Natural killer cell (primary cell): Measurements from ENCODE around the gene WNT16. TPM values are rescaled to one million over a fixed set of nuclear protein-coding genes. Genes with fewer than 3 reads are reported as not detected.
A peak's percentile ranks its signal among the peaks of the same experiment; 100 is the strongest.

Source experiments
- ATAC-seq, 3 donors: fragments of 150-1000 bp in 2 of 3; fragments of 200-7000 bp in 1 of 3; cut with Tn5 transposase; 1 replicate in 1 of 3; 2 replicates in 2 of 3; pipeline ENCODE4 v1.10.0; 2021; ENCODE audit warnings: mild to moderate bottlenecking in 2 of 3, moderate library complexity in 2 of 3
- DNase-seq, 2 donors: peaks; one replicate each; pipeline versions ENCODE4 v3.0.0 to v3.0.0-alpha.2; 2013 to 2021; ENCODE audit warnings: mixed read lengths in 1 of 2
- H3K27ac ChIP-seq: one replicate; pipeline ENCODE4 v1.5.1; 2013; ENCODE audit warnings: mild to moderate bottlenecking, low read length
- H3K27me3 ChIP-seq: one replicate; pipeline ENCODE4 v1.6.1; 2013; ENCODE audit warnings: low read length; ENCODE audit not compliant: control insufficient read depth, insufficient read depth
- H3K36me3 ChIP-seq: one replicate; pipeline ENCODE4 v1.6.1; 2013; ENCODE audit warnings: low read length; ENCODE audit not compliant: control insufficient read depth, insufficient read depth
- H3K4me1 ChIP-seq: one replicate; pipeline ENCODE4 v1.6.1; 2013; ENCODE audit warnings: low read length; ENCODE audit not compliant: control insufficient read depth, insufficient read depth
- H3K4me3 ChIP-seq: one replicate; pipeline ENCODE4 v1.5.1; 2013; ENCODE audit warnings: low read length
- H3K9me3 ChIP-seq: one replicate; pipeline ENCODE4 v1.6.1; 2013; ENCODE audit warnings: low read length; ENCODE audit not compliant: control insufficient read depth, insufficient read depth
- H3K27ac Mint-ChIP-seq, 2 donors: one replicate each; pipeline ENCODE4 v1.8.0; 2022; ENCODE audit warnings: mild to moderate bottlenecking in 2 of 2, mixed read lengths in 2 of 2, moderate library complexity in 1 of 2
- H3K27me3 Mint-ChIP-seq, 2 donors: one replicate each; pipeline ENCODE4 v1.8.0; 2022; ENCODE audit warnings: low read depth in 2 of 2, mixed read lengths in 2 of 2
- H3K36me3 Mint-ChIP-seq: one replicate; pipeline ENCODE4 v1.8.0; 2022; ENCODE audit warnings: mixed read lengths
- H3K4me1 Mint-ChIP-seq, 2 donors: one replicate each; pipeline ENCODE4 v1.8.0; 2022; ENCODE audit warnings: mixed read lengths in 2 of 2
- H3K4me3 Mint-ChIP-seq: one replicate; pipeline ENCODE4 v1.8.0; 2022; ENCODE audit warnings: mild to moderate bottlenecking, moderate library complexity, mixed read lengths
- H3K9me3 Mint-ChIP-seq, 2 donors: one replicate each; pipeline ENCODE4 v1.8.0; 2022; ENCODE audit warnings: mixed read lengths in 2 of 2
- WGBS: methylation state at CpG from one replicate; pipeline ENCODE4 v1.1.7; 2013; ENCODE audit warnings: missing lambda C conversion rate; ENCODE audit not compliant: insufficient coverage; 5-methylcytosine and 5-hydroxymethylcytosine counted together
- intact Hi-C: fragments of 100-400 bp; cut with micrococcal nuclease; formaldehyde crosslinking; loops from one replicate; pipeline ENCODE4 v1.14.2; 2022
- total RNA-seq, 4 donors: library from RNA; stranded (reverse); fragments of 120-200 nt in 1 of 4; gene quantifications; one replicate each; pipeline versions ENCODE4 v1.2.3 to v1.2.4, GENCODE V29; 2013 to 2022
- TF ChIP-seq, protein P1 (sequence below): fragments of 200-600 bp; IDR thresholded peaks from one replicate; pipeline ENCODE4 v1.8.0; 2022; ENCODE audit warnings: antibody characterized with exemption

Gene WNT16
- total RNA-seq, 3 donors from 2014 or later (not counting 1 experiment from before 2014, with no cell fraction given): not detected

DNA sequence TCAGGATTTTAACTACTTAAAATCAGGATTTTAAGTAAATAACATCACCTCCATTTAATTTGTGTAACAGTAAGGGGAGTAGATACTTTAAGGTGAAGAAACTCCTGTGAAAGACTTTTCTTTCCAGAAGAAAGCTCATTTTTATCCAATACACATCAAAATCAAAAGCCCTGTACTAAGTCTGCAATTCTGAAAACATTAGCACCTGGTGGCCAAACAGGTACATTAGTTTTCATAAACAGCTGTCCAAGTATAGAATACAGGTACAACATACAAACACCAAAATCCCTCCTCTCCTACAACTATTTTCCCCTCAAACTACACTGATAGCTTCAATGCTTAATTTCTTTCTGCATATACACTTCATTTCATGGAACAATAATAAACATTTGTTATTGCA, 44.4 kb downstream of the WNT16 start:
- Histone ChIP-seq H3K4me3 (peak overlapping the region; percentile 7), H3K9me3 (peaks cover 4% of the 10 kb centered on the region), H3K27ac (peak overlapping the region; percentile 74), H3K4me1 (peaks cover 21% of the 10 kb centered on the region), H3K27me3 (no peaks in the 10 kb centered on the region), H3K36me3 (peaks cover 31% of the 10 kb centered on the region)
- H3K4me3 Mint-ChIP-seq: peak overlapping the region; percentile 84
- H3K27ac Mint-ChIP-seq: peak overlapping the region; percentile 81 to 88
- ATAC-seq (no peak), DNase-seq (no peak)
- TF ChIP-seq, protein P1, sequence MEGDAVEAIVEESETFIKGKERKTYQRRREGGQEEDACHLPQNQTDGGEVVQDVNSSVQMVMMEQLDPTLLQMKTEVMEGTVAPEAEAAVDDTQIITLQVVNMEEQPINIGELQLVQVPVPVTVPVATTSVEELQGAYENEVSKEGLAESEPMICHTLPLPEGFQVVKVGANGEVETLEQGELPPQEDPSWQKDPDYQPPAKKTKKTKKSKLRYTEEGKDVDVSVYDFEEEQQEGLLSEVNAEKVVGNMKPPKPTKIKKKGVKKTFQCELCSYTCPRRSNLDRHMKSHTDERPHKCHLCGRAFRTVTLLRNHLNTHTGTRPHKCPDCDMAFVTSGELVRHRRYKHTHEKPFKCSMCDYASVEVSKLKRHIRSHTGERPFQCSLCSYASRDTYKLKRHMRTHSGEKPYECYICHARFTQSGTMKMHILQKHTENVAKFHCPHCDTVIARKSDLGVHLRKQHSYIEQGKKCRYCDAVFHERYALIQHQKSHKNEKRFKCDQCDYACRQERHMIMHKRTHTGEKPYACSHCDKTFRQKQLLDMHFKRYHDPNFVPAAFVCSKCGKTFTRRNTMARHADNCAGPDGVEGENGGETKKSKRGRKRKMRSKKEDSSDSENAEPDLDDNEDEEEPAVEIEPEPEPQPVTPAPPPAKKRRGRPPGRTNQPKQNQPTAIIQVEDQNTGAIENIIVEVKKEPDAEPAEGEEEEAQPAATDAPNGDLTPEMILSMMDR: no peak
- intact Hi-C loops: loop anchor here (5.0 kb wide), 1 partner anchor 159 kb away; no protein-coding TSS in a partner anchor
- no peaks in the 10 kb centered on the region for H3K27me3 Mint-ChIP-seq
- peaks cover 34 to 55% of the 10 kb centered on the region in 2 donors for H3K4me1 Mint-ChIP-seq
- H3K9me3 Mint-ChIP-seq: peaks cover 0 to 3% of the 10 kb centered on the region in 2 donors
- peaks cover 8% of the 10 kb centered on the region for H3K36me3 Mint-ChIP-seq

DNA sequence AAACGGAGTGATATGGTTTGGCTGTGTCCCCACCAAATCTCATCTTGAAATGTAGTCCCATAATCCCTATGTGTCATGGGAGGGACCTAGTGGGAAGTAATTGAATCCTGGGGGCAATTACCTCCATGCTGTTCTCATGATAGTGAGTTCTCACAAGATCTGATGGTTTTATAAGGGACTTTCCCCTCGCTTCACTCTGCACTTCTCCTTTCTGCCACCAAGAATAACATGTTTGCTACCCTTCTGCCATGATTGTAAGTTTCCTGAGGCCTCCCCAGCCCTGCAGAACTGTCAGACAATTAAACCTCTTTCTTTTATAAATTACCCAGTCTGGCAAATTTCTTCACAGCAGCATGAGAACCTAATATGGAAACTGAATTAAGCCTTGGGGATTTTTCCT, 48.2 kb downstream of the WNT16 start:
- no peak for DNase-seq
- TF ChIP-seq, protein P1: no peak
- Mint-ChIP-seq H3K4me1 (peaks cover 41 to 43% of the 10 kb centered on the region in 2 donors), H3K36me3 (peaks cover 8% of the 10 kb centered on the region), H3K27me3 (no peaks in the 10 kb centered on the region), H3K9me3 (peaks cover 0 to 3% of the 10 kb centered on the region in 2 donors), H3K4me3 (no peak overlapping the region), H3K27ac (no peak overlapping the region)
- 94% methylated on average over 2 of the region's 2 CpGs for WGBS
- Histone ChIP-seq H3K4me1 (peaks cover 9% of the 10 kb centered on the region), H3K27ac (peak overlapping the region; percentile 20), H3K4me3 (no peak overlapping the region), H3K9me3 (peaks cover 4% of the 10 kb centered on the region), H3K36me3 (peaks cover 22% of the 10 kb centered on the region), H3K27me3 (no peaks in the 10 kb centered on the region)
- intact Hi-C loops: no loop called here
- no peak for ATAC-seq

DNA sequence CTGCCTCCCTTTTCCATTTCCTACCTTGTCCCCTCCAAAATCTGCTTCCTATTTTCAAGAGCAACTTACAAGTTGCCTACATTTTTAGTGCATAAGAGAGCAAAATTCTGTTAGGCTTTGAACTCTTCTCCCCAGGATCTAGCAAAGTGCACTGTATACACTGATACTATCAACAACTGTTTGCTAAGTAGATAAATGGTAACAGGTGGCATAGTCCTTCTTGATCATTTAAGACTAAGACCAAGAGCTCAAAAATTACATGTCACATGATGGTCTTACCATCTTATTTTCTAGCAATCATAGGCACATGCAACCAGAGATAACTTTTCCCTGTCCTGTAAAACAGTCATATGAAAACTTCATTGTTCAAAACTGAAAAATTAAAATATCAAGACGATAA, 51.1 kb downstream of the WNT16 start:
- 73% methylated on average over 1 of the region's 1 CpG for WGBS
- H3K27ac Mint-ChIP-seq: peak overlapping the region; percentile 20
- Histone ChIP-seq H3K9me3 (no peaks in the 10 kb centered on the region), H3K4me3 (no peak overlapping the region), H3K27ac (no peak overlapping the region), H3K4me1 (no peaks in the 10 kb centered on the region), H3K36me3 (peaks cover 20% of the 10 kb centered on the region), H3K27me3 (no peaks in the 10 kb centered on the region)
- TF ChIP-seq, protein P1: no peak
- H3K9me3 Mint-ChIP-seq: no peaks in the 10 kb centered on the region
- intact Hi-C loops: loop anchor here (10.0 kb wide), 1 partner anchor 55 kb away; no protein-coding TSS in a partner anchor
- H3K36me3 Mint-ChIP-seq: peaks cover 8% of the 10 kb centered on the region
- DNase-seq: no peak
- H3K4me1 Mint-ChIP-seq: peaks cover 43 to 46% of the 10 kb centered on the region in 2 donors
- ATAC-seq: no peak
- H3K4me3 Mint-ChIP-seq: no peak overlapping the region
- no peaks in the 10 kb centered on the region for H3K27me3 Mint-ChIP-seq

DNA sequence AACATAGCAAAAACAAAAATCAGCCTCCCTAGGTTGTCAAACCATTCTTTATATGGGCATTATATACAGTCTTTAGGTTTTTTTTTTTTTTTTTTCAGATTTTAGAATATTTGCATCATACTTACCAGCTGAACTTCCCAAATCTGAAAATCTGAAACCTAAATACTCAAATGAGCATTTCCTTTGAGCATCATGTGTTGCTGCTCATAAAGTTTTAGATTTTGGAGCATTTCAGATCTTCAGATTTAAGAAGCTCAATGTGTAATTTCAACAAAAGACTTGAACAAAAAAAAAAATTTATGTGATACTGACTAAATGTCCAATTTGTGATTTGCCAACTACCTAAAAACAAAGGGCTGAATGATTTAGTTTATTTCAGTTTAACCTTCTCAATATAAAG, 53.7 kb downstream of the WNT16 start:
- DNase-seq (no peak), ATAC-seq (no peak)
- Histone ChIP-seq H3K27me3 (no peaks in the 10 kb centered on the region), H3K4me3 (no peak overlapping the region), H3K36me3 (peaks cover 8% of the 10 kb centered on the region), H3K9me3 (no peaks in the 10 kb centered on the region), H3K4me1 (no peaks in the 10 kb centered on the region), H3K27ac (no peak overlapping the region)
- Mint-ChIP-seq H3K9me3 (no peaks in the 10 kb centered on the region), H3K36me3 (no peaks in the 10 kb centered on the region), H3K27ac (peak overlapping the region in 1 of 2 donors; percentile 54), H3K27me3 (no peaks in the 10 kb centered on the region), H3K4me3 (no peak overlapping the region), H3K4me1 (peaks cover 49 to 57% of the 10 kb centered on the region in 2 donors)
- TF ChIP-seq, protein P1: no peak
- intact Hi-C loops: loop anchor here (10.0 kb wide), 1 partner anchor 52 kb away; no protein-coding TSS in a partner anchor
